ENCODE data around the gene CCDC60.

Gene CCDC60

GRCh38 chr12:119363490-119363889 lies 29.0 kb downstream of the CCDC60 start:
- ChIA-PET CTCF (interaction anchor here (0.6 kb wide), 1 partner anchor 45 kb away, joined by 5 read pairs; no protein-coding TSS in a partner anchor), POLR2A (no interaction called here)
- no peak for DNase-seq (ENCODE audit: extremely low spot score)
- TF ChIP-seq FOXM1 (IDR thresholded peaks at IDR 0.05; ENCODE audit: borderline replicate concordance), result no peak
- no peak for TF ChIP-seq ELF4 (IDR thresholded peaks at IDR 0.05)
- TF ChIP-seq FOXA1 (IDR thresholded peaks at IDR 0.05), result no peak
- TF ChIP-seq ZNF384 (IDR thresholded peaks at IDR 0.05), result no peak
- TF ChIP-seq SUZ12 (IDR thresholded peaks at IDR 0.05), result no peak
- TF ChIP-seq NFRKB (IDR thresholded peaks at IDR 0.05), result no peak
- no peak for TF ChIP-seq PKNOX1 (IDR thresholded peaks at IDR 0.05)
- no peak for TF ChIP-seq TARDBP (IDR thresholded peaks at IDR 0.05)
- no peak for TF ChIP-seq SP1 (IDR thresholded peaks at IDR 0.05)
- no peak for TF ChIP-seq FOXK2 (IDR thresholded peaks at IDR 0.05)
- TF ChIP-seq ARNT (IDR thresholded peaks at IDR 0.05), result no peak
- TF ChIP-seq L3MBTL2 (conservative IDR thresholded peaks at IDR 0.05), result no peak

GRCh38 chr12:119365451-119365850 lies 30.9 kb downstream of the CCDC60 start:
- POLR2A ChIA-PET, result no interaction called here
- no peak for DNase-seq (ENCODE audit: extremely low spot score)
- TF ChIP-seq SUZ12 (IDR thresholded peaks at IDR 0.05) (no peak), FOXA1 (IDR thresholded peaks at IDR 0.05) (no peak), ELF4 (IDR thresholded peaks at IDR 0.05) (no peak), BHLHE40 (IDR thresholded peaks at IDR 0.05; ENCODE audit: borderline replicate concordance) (no peak), L3MBTL2 (conservative IDR thresholded peaks at IDR 0.05) (no peak), LEF1 (IDR thresholded peaks at IDR 0.05; ENCODE audit: borderline replicate concordance) (no peak), CTBP1 (IDR thresholded peaks at IDR 0.05; ENCODE audit: borderline replicate concordance) (no peak), PKNOX1 (IDR thresholded peaks at IDR 0.05) (no peak), FOXM1 (IDR thresholded peaks at IDR 0.05; ENCODE audit: borderline replicate concordance) (no peak), TARDBP (IDR thresholded peaks at IDR 0.05) (no peak), FOXK2 (IDR thresholded peaks at IDR 0.05) (no peak), ARNT (IDR thresholded peaks at IDR 0.05) (no peak), HDGF (IDR thresholded peaks at IDR 0.05; ENCODE audit: borderline replicate concordance) (no peak)
- CTCF ChIA-PET, result no interaction called here

GRCh38 chr12:119366007-119366406 lies 31.5 kb downstream of the CCDC60 start:
- ChIA-PET POLR2A (no interaction called here), CTCF (no interaction called here)
- TF ChIP-seq NFRKB (IDR thresholded peaks at IDR 0.05), result no peak
- TF ChIP-seq ELF4 (IDR thresholded peaks at IDR 0.05), result no peak
- TF ChIP-seq CTBP1 (IDR thresholded peaks at IDR 0.05; ENCODE audit: borderline replicate concordance), result no peak
- TF ChIP-seq SUZ12 (IDR thresholded peaks at IDR 0.05), result no peak
- TF ChIP-seq SP1 (IDR thresholded peaks at IDR 0.05), result no peak
- TF ChIP-seq L3MBTL2 (conservative IDR thresholded peaks at IDR 0.05), result no peak
- TF ChIP-seq HDGF (IDR thresholded peaks at IDR 0.05; ENCODE audit: borderline replicate concordance), result no peak
- TF ChIP-seq FOXM1 (IDR thresholded peaks at IDR 0.05; ENCODE audit: borderline replicate concordance), result no peak
- TF ChIP-seq ARNT (IDR thresholded peaks at IDR 0.05), result no peak
- no peak for TF ChIP-seq TARDBP (IDR thresholded peaks at IDR 0.05)
- TF ChIP-seq FOXA1 (IDR thresholded peaks at IDR 0.05), result no peak
- TF ChIP-seq PKNOX1 (IDR thresholded peaks at IDR 0.05), result no peak
- no peak for TF ChIP-seq FOXK2 (IDR thresholded peaks at IDR 0.05)
- no peak for TF ChIP-seq ZNF384 (IDR thresholded peaks at IDR 0.05)
- TF ChIP-seq LEF1 (IDR thresholded peaks at IDR 0.05; ENCODE audit: borderline replicate concordance), result no peak
- no peak for DNase-seq (ENCODE audit: extremely low spot score)

- POLR2A ChIA-PET, result no interaction called here
- TF ChIP-seq CTBP1 (IDR thresholded peaks at IDR 0.05; ENCODE audit: borderline replicate concordance), result no peak
- TF ChIP-seq BHLHE40 (IDR thresholded peaks at IDR 0.05; ENCODE audit: borderline replicate concordance), result no peak
- TF ChIP-seq PKNOX1 (IDR thresholded peaks at IDR 0.05), result no peak
- TF ChIP-seq FOXA1 (IDR thresholded peaks at IDR 0.05), result no peak
- TF ChIP-seq FOXM1 (IDR thresholded peaks at IDR 0.05; ENCODE audit: borderline replicate concordance), result no peak
- TF ChIP-seq SP1 (IDR thresholded peaks at IDR 0.05), result no peak
- TF ChIP-seq HDGF (IDR thresholded peaks at IDR 0.05; ENCODE audit: borderline replicate concordance), result no peak
- TF ChIP-seq LEF1 (IDR thresholded peaks at IDR 0.05; ENCODE audit: borderline replicate concordance), result no peak
- CTCF ChIA-PET, result no interaction called here
- DNase-seq (ENCODE audit: extremely low spot score), result no peak
Observed at GRCh38 chr12:119369161-119369560, 34.6 kb downstream of the CCDC60 start.

GRCh38 chr12:119369907-119370546 lies 35.5 kb downstream of the CCDC60 start:
- POLR2A ChIA-PET, result no interaction called here
- DNase-seq (ENCODE audit: extremely low spot score), result no peak
- CTCF ChIA-PET, result no interaction called here
- TF ChIP-seq BHLHE40 (IDR thresholded peaks at IDR 0.05; ENCODE audit: borderline replicate concordance), result no peak
- TF ChIP-seq ZNF384 (IDR thresholded peaks at IDR 0.05), result no peak
- no peak for TF ChIP-seq CTBP1 (IDR thresholded peaks at IDR 0.05; ENCODE audit: borderline replicate concordance)
- no peak for TF ChIP-seq L3MBTL2 (conservative IDR thresholded peaks at IDR 0.05)

- TF ChIP-seq ELF4 (IDR thresholded peaks at IDR 0.05), result no peak
- no peak for TF ChIP-seq BHLHE40 (IDR thresholded peaks at IDR 0.05; ENCODE audit: borderline replicate concordance)
- no peak for TF ChIP-seq L3MBTL2 (conservative IDR thresholded peaks at IDR 0.05)
- TF ChIP-seq ZNF384 (IDR thresholded peaks at IDR 0.05), result no peak
- no peak for TF ChIP-seq SP1 (IDR thresholded peaks at IDR 0.05)
- no peak for TF ChIP-seq CTBP1 (IDR thresholded peaks at IDR 0.05; ENCODE audit: borderline replicate concordance)
- no peak for TF ChIP-seq TARDBP (IDR thresholded peaks at IDR 0.05)
- ChIA-PET CTCF (interaction anchor here (0.6 kb wide), 1 partner anchor 139 kb away, joined by 3 read pairs; no protein-coding TSS in a partner anchor), POLR2A (no interaction called here)
- no peak for DNase-seq (ENCODE audit: extremely low spot score)
Observed at GRCh38 chr12:119372540-119372939, 38.0 kb downstream of the CCDC60 start.
